HG03558 (cell line): Measurements from ENCODE around the gene RNF157.
"Not testable (repeated sequence)": the region's sequence is repeated elsewhere in the genome, so short reads cannot be mapped to it uniquely, and the experiment has no call there.

Experiments used
- ATAC-seq: cut with Tn5 transposase; IDR thresholded peaks from one replicate; pipeline ENCODE4 v1.9.1; 2021; ENCODE audit warnings: moderate number of reproducible peaks; ENCODE audit not compliant: unreplicated experiment; ENCODE audit errors: extremely low read depth

Gene RNF157

DNA sequence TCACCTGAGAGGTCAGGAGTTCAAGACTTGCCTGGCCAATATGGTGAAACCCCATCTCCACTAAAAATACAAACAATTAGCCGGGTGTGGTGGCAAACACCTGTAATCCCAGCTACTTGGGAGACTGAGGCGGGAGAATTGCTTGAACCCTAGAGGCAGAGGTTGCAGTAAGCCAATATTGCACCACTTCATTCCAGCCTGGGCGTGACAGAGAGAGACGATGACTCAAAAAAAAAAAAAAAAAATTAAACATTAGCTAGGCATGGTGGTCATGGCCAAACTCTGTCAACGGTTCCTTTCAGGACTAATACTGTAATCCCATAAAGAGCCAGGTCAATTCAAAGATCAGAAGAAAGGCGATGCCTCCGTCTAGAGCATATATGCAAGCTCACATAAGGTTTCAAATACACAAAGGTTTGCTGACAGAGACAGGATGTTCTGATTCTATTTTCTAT, 2.4 kb downstream of the RNF157 start:
- no peak for ATAC-seq

DNA sequence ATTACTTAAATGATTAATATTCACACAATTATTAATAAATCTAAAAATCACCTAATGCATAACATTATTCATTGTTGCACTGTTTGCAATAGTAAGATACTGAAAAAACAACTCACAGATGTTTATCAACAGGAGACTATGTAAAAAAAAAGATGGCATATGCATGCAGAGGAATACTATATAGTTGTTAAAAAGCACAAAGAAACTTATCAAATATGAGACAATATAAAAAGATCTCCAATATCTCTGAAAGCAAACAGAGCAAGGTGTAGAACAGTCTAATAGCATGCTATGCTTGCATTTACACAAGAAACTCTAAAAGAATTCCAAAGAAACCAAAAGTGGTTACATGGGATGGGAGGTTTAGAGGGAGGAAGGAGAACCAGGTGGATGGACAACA, 3.7 kb downstream of the RNF157 start:
- ATAC-seq: no peak

DNA sequence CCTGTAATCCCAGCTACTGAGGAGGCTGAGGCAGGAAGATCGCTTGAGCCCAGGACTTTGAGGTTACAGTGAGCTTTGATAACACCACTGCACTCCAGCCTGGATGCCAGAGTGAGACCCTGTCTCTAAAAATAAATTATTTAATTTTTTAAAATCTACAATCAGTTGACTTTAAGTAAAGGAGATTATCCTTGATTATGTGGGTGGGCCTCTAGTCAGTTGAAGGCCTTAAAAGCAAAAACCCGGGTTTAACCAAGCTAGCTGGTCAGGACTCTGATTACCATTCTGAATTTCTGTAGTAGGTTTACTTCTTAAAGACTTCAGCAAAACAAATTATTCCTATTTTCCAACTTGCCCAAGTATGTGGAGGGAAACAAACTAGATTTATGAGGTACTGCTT, 4.4 kb downstream of the RNF157 start:
- ATAC-seq: no peak

DNA sequence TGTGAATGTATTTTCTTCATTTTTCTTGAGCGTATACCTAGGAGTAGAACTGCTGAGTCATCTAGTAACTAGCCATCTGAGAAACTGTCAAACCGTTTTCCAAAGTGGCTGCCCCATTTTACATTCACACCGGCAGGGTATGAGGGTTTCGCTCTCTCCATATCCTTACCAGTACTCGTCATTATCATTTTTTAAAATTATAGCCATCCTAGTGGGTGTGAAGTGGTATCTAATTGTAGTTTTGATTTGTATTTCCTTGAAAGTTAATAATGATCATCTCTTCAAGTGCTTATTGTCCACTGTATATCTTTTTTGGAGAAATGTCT, 6.0 kb downstream of the RNF157 start:
- ATAC-seq: no peak

DNA sequence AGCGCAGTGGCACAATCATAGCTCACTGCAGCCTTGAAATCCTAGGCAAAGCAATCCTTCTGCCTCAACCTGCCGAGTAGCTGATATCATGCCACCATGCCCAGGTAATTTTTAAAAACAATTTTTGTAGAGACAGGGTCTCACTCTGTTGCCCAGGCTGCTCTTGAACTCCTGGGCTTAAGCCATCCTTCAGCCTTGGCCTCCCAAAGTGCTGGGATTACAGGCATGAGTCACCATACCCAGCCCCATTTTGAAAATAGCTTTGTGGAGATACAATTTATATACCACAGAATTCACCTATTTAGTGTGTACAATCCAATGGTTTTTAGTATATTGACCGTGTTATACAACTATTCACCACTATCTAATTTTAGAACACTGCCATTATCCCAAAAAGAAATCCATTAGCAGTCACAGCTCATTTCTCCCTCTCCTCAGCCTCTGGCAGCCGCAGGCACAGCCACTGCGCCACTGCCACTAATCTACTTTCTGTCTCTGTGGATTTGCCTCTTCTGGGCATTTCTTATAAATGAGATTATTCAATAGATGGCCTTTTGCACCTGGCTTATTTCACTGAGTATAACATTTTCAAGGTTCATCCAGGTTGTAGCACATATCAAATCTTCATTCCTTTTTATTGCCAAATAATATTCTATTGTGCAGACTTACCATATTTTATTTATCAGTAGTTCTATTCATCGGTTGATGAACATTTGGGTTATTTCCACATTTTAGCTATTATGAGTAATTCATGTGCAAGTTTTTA, 6.5 kb downstream of the RNF157 start:
- ATAC-seq: no peak

DNA sequence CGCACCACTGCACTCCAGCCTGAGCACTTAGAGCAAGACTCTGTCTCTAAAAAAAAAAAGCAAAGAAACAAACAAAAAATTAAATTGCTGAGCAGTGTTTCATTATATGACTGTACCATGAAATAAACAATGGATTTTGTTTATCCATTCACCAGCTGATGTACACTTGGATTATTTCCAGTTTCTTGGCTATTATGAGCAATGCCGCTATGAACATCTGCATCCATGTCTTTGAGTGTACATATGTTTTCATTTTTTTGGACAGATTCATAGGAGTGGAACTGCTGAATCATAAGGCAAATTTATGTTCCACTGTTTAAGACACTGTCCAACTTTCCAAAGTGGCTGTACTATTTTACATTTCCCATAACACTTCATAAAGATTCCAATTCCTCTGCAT, 8.0 kb downstream of the RNF157 start:
- ATAC-seq: no peak

DNA sequence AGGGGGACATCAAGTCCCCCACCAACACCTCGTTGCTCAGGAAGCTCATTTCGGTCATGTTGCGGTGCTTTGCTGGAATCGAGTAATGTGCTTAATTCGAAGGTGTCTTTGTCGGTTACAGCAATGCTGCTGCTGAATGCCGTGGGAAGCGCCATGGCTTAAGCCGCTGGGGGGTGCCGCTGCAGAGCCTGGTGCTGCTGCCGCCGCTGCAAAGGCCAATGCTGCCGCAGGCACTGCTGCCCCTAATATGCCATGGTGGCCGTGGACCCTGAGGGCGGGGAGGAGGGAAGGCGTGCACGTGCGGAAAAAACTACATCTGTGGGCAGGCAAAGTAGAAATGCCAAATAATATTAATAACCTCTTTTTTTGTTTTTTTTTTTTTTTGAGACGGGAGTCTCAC, 13.5 kb downstream of the RNF157 start:
- not testable (repeated sequence) for ATAC-seq

DNA sequence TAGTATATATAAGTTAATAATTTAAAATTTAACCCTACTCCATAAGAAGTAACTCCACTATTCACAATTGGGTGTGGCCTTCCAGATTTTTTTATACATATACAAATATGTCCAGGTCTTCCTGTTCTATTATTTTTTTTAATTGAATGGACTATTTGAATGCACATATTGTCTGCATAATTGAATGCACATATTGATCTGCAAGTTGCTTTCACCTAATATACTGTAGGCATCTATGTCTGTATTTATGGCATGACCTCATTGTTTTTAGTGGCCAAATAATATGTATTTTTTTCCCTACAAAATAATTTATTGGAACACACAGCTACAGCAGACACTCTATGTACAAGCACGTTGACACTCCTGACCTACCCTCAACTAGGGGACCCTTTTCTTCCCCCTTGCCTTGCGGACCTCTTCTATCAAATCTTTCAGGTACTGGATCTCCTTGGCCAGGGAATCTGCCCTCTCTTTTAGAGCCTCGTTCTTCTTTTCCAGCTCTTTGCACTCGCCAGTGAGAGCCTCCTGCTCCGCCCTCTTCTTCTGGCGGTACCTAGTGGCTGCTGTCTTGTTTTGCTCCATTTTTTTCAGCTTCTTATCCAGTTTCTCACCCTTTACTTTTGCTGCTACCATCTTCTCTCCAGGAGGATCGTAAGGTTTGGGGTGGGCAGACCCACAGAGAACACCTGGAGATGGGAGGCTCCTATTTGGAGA, 14.8 kb downstream of the RNF157 start:
- ATAC-seq: not testable (repeated sequence)

DNA sequence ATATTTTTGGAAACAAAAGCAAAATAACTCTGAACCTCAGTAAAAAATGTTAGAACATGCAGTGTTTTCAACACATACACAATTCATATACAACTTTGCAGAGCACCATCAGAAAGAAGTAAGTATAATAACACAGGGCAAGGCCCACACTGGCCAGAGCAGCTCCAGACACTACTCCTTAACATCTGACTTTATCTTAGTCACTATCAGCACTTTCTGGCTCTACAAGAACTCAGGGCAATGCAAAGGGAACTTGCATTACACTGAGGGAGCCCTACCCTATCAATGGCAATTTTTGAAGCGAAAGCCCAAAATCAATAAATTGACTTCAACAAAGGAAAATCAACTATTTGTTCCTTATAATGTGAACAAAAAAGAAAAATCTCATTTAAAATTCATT, 16.5 kb downstream of the RNF157 start:
- ATAC-seq: no peak

DNA sequence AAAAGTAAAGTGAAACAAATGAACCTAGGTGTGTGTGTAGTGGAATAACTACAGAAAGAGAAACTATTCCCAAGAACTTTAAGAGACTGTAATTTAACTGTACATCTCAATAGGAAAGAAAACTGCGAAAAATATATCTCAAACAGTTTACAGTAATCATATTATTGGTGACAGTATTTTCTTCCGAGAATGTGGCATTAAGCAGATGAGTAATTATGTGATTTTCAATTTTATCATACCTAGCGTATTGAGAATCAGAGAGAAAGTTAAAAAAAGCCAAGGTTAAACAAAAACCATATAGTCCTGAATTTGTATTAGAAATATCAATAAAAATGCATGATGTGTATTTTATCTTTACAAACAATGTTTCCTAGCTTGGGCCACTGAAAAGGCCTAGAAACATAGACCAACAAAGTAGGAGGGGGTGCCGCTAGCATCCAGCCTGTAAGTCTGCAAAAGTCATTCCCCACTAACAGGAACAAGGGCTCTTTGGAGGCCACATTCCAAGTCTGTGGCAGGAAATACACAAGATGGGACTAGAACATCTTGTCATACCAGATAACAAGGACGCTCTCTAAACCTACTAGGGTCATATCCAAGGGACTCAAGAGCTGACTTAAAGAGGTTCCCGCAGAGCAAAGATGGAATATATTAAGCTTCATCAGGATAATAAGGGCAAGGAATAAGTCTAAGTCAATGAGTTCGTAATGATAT, 20.5 kb downstream of the RNF157 start:
- ATAC-seq: no peak

DNA sequence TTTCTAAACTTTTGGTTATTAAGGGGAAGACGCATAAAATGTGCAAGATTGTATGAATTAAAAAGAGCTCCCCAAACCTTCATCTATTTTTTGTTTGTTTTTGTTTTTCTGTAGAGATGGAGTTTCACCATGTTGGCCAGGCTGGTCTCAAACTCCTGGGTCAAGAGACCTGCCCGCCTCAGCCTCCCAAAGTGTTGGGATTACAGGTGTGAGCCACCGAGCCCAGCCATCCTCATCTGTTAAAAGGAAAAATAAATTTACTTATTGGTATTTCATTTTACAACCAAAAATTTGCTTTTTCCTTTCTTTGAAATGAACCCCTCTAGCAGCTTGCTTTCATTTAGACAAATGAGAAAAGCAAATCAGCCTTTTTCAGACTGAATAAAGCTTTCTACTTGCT, 23.2 kb downstream of the RNF157 start:
- no peak for ATAC-seq

DNA sequence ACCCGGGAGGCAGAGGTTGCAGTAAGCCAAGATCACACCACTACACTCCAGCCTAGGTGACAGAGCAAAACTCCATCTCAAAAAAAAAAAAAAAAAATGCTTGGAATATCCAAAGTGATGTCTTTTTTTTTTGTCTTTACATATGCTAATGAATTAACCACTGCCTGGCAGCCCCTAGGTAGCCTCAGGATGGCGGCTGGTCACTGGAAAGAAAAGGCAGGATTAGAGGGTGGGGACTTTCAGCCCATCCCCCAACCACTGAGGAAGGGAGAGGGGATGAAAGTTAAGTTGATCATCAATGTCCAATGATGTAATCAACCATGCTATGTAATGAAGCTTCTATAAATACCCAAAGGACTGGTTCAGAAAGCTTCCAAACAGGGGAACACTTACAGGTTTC, 26.8 kb downstream of the RNF157 start:
- ATAC-seq: no peak

DNA sequence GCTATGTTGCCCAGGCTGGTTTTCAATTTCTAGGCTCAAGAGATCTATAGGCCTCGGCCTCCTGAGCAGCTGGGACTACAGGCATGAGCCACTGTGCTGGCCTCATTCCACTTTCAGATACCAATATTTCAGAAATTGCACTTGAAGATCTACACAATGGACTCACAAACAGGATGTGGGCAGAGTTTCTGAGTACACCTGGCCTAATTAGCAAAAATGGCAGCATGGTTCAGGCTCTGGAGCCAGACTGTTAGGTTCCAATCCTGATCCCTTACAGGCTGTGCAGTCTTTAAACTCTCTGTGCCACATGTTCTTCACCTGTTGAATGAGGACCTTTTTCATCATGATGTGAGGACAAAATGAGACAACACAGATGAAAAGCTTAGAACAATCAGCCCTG, 32.2 kb downstream of the RNF157 start:
- no peak for ATAC-seq

DNA sequence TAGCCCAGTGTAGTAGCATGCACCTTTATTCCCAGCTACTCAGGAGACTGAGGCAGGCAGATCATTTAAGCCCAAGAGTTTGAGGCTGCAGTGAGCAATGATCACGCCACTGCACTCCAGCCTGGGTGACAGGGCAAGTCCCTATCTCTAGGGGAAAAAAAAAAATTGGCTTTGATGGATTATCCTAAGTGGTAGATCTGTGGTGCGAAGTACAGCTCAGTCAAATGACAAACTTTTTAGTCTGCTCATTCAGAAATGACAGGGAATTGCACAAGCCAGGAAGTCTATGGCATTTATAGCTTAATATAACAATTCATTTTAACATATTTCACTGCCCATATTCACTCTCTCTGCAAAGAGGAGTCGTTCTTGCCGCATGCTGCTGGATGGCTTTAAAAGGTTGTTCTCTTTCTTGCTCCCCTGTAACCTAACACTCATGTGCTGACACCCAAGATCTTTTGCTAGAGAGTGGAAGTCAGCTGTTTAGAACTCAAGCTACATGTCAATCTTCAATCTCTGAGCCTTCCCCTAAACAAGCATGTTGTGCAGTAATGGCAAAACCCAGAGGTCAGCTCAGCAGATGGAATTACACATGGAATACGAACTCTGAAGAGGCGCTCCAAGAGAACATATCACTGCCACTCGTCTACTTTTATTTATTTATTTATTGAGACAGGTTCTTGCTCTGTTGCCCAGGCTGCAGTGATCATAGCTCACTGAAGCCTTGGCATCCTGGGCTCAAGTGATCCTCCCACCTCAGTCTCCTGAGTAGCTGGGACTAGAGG, 32.8 kb downstream of the RNF157 start:
- ATAC-seq: no peak

DNA sequence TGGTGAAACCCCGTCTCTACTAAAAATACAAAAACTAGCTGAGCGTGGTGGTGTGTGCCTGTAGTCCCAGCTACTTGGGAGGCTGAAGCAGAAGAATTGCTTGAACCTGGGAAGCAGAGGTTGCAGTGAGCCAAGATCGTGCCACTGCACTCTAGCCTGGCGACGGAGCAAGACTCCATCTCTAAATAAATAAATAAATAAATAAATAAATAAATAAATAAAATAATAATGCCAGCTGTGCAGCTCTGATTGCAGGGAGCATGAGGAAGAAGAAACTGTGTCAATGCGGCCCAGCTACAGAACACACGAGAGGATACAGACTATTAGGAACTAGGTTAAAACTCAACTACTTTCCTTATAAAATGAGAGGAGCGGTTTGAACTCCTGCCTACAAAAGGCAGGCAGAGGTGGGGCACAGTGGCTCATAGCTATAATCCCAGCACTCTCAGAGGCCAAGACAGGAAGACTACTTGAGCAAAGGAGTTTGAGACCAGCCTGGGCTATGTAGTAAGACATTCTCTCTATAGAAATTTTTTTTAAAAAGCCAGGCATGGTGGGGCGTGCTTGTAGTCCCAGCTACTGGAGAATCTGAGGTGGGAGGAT, 34.6 kb downstream of the RNF157 start:
- ATAC-seq: not testable (repeated sequence)

DNA sequence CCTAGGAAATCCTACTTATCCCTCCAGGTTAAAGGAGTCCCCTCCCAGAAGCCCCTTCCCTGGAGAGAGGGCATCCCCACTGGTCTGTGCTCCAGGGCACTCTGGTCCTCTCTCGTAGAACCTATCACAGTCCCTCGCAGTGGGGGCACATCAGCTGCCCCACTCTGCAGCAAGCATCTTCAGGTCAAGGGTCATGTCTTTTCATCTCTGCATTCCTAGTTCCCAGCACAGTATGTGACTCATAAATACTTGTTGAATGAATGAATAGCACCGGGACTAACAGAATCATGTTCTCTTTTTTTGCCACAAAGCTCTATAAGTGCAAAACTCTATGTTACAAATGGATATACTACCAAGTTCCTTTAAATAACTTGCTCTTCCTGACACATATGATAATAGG, 36.0 kb downstream of the RNF157 start:
- no peak for ATAC-seq

DNA sequence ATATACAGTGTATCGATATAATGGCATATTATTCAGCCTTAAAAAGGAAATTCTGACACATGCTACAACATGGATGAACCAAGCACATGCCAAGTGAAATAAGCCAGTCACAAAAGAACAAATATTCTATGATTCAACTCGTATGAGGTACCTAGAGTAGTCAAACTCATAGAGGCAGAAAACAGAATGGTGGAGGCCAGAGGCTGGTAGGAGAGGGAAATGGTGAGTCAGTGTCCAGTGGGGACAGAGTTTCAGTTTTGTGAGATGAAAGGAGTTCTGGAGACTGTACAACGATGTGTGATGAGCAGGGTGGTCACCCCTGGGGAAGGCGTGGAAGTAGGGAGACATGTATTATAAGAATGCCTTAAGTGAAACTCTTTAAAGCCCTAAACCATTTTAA, 39.9 kb downstream of the RNF157 start:
- ATAC-seq: no peak

DNA sequence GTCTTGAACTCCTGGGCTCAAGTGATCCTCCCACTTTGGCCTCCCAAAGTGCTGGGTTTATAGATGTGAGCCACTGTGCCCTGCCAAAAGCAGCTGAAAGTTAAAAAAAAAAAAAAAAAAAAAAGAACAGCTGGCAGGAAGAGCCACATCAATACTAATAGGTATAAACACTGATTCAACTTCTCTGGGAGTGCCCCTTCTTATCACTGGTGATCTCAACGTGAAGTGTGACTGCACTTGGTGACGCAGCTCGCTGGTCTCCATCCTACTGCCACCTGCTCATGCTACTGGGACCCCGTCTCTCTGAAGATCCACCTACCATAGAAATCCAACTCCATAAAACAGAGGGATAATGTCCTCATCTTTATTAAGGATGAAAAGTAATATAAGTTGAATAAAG, 40.8 kb downstream of the RNF157 start:
- ATAC-seq: no peak

DNA sequence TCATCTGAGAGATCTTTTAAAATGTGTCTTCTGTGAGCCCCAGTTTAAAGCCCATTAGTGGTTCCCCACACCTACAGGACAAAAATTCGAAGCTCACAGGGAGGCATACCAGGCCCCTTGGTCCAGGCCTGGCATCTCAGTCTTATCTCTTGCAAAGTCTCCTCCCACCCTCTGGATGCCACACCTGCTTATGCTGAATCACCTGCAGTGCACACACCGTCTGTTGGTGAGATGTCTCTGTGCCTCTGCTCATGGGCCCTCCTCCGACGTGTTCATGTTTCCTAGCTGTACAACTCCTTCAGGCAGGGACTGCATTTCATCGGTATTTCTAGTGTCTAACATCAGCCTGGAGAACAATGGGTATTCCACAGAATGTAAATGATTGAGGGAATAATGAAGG, 41.6 kb downstream of the RNF157 start:
- no peak for ATAC-seq

DNA sequence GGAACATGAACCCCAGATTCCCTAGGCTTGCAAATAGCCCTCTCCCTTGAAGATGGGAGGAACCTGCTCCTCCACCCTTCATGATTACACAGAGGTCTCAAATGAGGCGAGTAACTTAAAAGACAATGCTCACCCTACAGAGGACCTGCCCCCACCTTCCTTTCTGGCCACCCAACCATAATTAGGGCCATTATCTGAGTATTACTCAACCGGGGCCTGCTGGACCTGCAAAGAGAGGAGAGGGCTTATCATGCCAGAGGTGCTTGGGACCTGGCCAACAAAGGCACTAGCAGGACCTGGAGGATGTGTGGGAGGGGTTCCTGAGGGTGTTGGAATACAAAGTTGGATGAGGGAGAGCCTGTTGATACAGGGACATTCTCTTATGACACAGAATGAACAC, 42.4 kb downstream of the RNF157 start:
- no peak for ATAC-seq
